ENCODE results near the gene RNF168.

DNA sequence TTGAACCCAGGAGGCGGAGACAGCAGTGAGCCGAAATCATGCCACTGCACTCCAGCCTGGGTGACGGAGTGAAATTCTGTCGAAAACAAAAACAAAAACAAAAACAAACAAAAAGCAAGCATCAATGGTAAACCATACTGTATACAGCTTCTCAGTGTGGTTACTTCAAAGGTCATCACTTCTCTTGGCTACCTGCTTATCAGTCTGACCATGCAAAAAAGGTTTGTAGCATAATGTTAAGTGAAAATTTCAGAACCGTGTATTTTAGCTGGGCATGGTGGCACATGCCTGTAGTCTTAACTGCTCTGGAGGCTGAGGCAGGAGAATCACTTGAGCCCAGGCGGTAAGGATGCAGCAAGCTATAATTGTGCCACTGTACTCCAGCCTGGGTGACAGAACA lies 75.5 kb downstream of the RNF168 start:
- TF ChIP-seq, protein P1, sequence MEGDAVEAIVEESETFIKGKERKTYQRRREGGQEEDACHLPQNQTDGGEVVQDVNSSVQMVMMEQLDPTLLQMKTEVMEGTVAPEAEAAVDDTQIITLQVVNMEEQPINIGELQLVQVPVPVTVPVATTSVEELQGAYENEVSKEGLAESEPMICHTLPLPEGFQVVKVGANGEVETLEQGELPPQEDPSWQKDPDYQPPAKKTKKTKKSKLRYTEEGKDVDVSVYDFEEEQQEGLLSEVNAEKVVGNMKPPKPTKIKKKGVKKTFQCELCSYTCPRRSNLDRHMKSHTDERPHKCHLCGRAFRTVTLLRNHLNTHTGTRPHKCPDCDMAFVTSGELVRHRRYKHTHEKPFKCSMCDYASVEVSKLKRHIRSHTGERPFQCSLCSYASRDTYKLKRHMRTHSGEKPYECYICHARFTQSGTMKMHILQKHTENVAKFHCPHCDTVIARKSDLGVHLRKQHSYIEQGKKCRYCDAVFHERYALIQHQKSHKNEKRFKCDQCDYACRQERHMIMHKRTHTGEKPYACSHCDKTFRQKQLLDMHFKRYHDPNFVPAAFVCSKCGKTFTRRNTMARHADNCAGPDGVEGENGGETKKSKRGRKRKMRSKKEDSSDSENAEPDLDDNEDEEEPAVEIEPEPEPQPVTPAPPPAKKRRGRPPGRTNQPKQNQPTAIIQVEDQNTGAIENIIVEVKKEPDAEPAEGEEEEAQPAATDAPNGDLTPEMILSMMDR (IDR thresholded peaks at IDR 0.05; ENCODE audit: insufficient read depth, low read depth, low read length) = no peak
- no peak for TF ChIP-seq EZH2 (IDR thresholded peaks at IDR 0.05; ENCODE audit: insufficient read depth, low read length)
